Transverse colon (tissue), 4 donors: ENCODE data around the gene TEX19. TPM values are rescaled to one million over a fixed set of nuclear protein-coding genes. Genes with fewer than 3 reads are reported as not detected.
A peak's percentile ranks its signal among the peaks of the same experiment; 100 is the strongest.

Experiments used
- DNase-seq: peaks from one replicate; pipeline ENCODE4 v3.0.0-alpha.2; 2019
- H3K27ac ChIP-seq, 4 donors: fragments of 200-600 bp; sonication (generic); 2 replicates each; pipeline ENCODE4 v1.5.1; 2016 to 2018; ENCODE audit warnings: inconsistent platforms in 4 of 4
- H3K27me3 ChIP-seq: fragments of 200-600 bp; sonication (generic); 2 replicates; pipeline ENCODE4 v1.5.1; 2017; ENCODE audit warnings: inconsistent platforms
- H3K36me3 ChIP-seq, 4 donors: fragments of 200-600 bp; sonication (generic); 2 replicates each; pipeline ENCODE4 v1.5.1; 2017 to 2019; ENCODE audit warnings: inconsistent platforms in 4 of 4
- H3K4me1 ChIP-seq, 4 donors: fragments of 200-600 bp; sonication (generic); 2 replicates each; pipeline ENCODE4 v1.5.1; 2017 to 2020; ENCODE audit warnings: inconsistent platforms in 4 of 4
- H3K4me3 ChIP-seq, 4 donors: fragments of 200-600 bp; sonication (generic); 1 replicate in 1 of 4; 2 replicates in 3 of 4; pipeline versions ENCODE4 v1.5.1 to v1.6.1; 2017 to 2019; ENCODE audit warnings: inconsistent platforms in 4 of 4
- H3K9me3 ChIP-seq, 2 donors: fragments of 200-600 bp; sonication (generic); 2 replicates each; pipeline ENCODE4 v1.5.1; 2017 to 2019; ENCODE audit warnings: inconsistent platforms in 2 of 2
- CTCF ChIP-seq, 5 experiments: fragments of 200-600 bp in 3 of 5; fragments of 450-650 bp in 2 of 5; sonication (generic) in 3 of 5; IDR thresholded peaks; 1 replicate in 2 of 5; 2 replicates in 3 of 5; pipeline ENCODE4 v1.5.1; 2016 to 2017; ENCODE audit warnings: antibody characterized with exemption in 5 of 5, inconsistent platforms in 3 of 5, mild to moderate bottlenecking in 2 of 5, moderate library complexity in 1 of 5
- EP300 ChIP-seq: sonication (generic); formaldehyde crosslinking; IDR thresholded peaks from one replicate; pipeline ENCODE4 v1.6.1; 2017; ENCODE audit warnings: antibody characterized with exemption, low read depth
- POLR2A ChIP-seq: fragments of 450-650 bp; IDR thresholded peaks from one replicate; pipeline ENCODE4 v1.6.1; 2016; ENCODE audit warnings: antibody characterized with exemption, mild to moderate bottlenecking, moderate library complexity
- POLR2AphosphoS5 ChIP-seq, 3 donors: sonication (generic); formaldehyde crosslinking; IDR thresholded peaks; one replicate each; pipeline ENCODE4 v1.6.1; 2016; ENCODE audit warnings: antibody characterized with exemption in 3 of 3
- WGBS, 2 donors: methylation state at CpG; one replicate each; pipeline ENCODE4 v1.1.5; 2018; ENCODE audit warnings: low coverage in 1 of 2; 5-methylcytosine and 5-hydroxymethylcytosine counted together
- in situ Hi-C, 4 donors: fragments of 200-750 bp; cut with MboI; loops; one replicate each; pipeline versions ENCODE4 v1.15.0 to v1.15.1; 2017; ENCODE audit warnings: low sequenced_read_pairs in 3 of 4, low pct_ligation_motif_present in 1 of 4, low pct_unique_long_range_greater_than_20kb in 1 of 4
- intact Hi-C: fragments of 100-400 bp; cut with DNase I; formaldehyde crosslinking; loops from one replicate; pipeline ENCODE4 v1.15.1; 2023; ENCODE audit warnings: low total_unique reads
- total RNA-seq, 4 donors: library from RNA; depleted of rRNA; stranded (reverse); fragments of >200 nt; gene quantifications; one replicate each; pipeline ENCODE4 v1.1.0, GENCODE V29; 2016

TEX19 gene, protein sequence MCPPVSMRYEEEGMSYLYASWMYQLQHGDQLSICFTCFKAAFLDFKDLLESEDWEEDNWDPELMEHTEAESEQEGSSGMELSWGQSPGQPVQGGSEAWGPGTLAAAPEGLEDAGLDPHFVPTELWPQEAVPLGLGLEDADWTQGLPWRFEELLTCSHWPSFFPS
- not detected for total RNA-seq

DNA sequence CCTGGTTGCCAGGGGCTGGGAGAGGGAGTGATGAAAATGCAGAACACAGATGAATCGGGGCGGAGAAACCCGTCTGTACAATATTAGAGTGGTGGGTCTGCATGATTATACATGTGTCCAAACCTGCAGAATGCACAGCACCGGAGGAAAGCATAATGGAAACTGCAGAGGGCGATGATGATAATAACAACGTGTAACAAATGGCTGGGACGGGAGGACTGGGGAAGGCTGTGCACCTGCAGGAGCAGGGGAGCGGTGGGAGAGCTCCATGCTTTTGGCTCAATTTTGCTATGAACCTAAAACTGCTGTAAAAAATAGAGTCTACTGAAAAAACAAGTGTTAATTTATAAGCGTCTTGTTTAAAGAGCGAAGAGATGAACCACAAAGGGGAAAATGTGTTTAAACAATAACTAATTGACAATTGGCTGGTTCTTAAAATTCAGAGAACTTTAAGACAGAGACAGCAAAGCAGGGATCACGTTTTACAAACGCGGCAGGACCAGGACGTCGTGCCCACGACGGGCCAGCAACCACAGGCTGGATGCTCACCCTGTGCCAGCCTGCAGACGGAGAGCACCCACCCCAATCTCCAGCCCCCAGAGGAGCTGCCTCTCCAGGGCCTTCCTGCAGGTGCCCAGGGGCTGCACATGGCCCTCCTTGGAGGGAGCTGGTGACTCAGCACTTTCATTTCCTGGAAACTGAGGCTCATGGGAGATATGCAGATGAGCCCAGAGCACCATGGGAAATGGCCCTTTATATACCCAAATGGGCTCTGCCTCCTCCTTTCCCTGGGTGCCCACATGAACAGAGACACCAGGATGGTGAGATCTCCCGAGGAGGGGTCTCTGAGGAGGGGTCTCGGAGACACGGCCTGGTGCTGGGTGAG, at the start of gene TEX19:
TEX19 (plus strand) TSS at position 783 of the 886 bp plus-strand sequence. CDS start 2,904 bp downstream, outside the sequence.
- H3K4me1 ChIP-seq: no peaks in the 10 kb centered on the region
- in situ Hi-C loops (loop anchor here in 2 of 4 donors (5.0 to 10.0 kb wide), 3 partner anchors 49 to 196 kb away; partner anchors contain the start of genes HEXD (in 1 of the 2) and OGFOD3 (in 1 of the 2)), intact Hi-C loops (loop anchor here (5.0 kb wide), 1 partner anchor 54 kb away; no protein-coding TSS in a partner anchor)
- H3K4me3 ChIP-seq: no peak within 1 kb of the TSS
- no peak for TF ChIP-seq POLR2AphosphoS5 (IDR thresholded peaks at IDR 0.05)
- TF ChIP-seq POLR2A: no peak
- no peak for TF ChIP-seq CTCF (IDR thresholded peaks at IDR 0.05)
- TF ChIP-seq EP300: no peak
- H3K27ac ChIP-seq: no peak within 1 kb of the TSS
- H3K36me3 ChIP-seq: no peaks in the 10 kb centered on the region
- 60 to 64% methylated on average over 10 to 21 of the region's 21 CpGs for WGBS, 2 donors
- DNase-seq: no peak
- H3K27me3 ChIP-seq: peaks cover 38% of the 10 kb centered on the region
- H3K9me3 ChIP-seq: no peaks in the 10 kb centered on the region

DNA sequence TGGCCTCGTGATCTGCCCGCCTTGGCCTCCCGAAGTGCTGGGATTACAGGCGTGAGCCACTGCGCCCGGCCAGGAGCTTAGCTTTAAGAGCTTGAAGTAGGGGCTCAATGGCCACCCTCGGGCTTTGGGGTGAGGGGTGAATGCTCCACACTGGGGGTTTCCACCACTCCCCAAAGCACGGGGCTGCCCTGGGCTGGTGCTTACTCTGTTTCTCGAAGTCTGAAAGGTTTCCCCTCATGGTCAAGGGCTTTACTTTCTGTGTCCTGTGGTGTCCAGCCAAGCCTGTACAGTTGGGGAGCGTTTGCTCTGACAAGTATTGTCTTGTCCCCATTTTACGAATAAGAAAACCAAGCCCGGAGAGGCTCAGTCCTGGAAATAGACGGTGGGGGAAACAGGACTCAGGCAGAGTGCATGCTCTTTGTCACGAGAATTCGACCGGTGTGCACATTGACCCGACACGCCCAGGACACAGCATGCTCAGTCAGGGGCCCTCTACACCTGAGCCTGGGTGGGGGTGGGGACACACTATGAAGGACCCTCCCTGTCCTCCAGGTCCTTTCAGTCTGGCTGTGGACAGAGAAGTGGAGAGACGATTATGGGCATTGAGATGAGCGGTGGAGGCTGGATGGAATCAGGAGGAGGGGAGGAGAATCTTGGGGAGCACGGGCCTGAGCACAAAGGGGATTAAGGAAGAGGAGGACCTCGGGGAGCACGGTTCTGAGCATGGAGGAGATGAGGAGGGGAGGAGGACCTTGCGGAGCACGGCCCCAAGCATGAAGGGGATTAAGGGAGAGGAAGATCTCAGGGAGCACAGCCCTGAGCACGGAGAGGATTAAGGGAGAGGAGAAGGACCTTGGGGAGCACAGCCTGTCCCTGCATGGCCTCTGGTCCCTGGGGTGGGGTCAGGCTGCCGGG, 49.1 kb upstream of the TEX19 start:
- peak; percentile 67 for DNase-seq
- Histone ChIP-seq H3K4me3 (no peak overlapping the region), H3K9me3 (no peaks in the 10 kb centered on the region), H3K36me3 (no peaks in the 10 kb centered on the region), H3K4me1 (peaks cover 0 to 8% (median 2%) of the 10 kb centered on the region in 4 donors), H3K27me3 (peaks cover 29% of the 10 kb centered on the region), H3K27ac (no peak overlapping the region)
- intact Hi-C loops (no loop called here), in situ Hi-C loops (no loop called here)
- 65% methylated on average over 26 of the region's 27 CpGs; no CpG with 5 or more reads in 1 of the 2 donors for WGBS, 2 donors
- no peak for TF ChIP-seq POLR2AphosphoS5 (IDR thresholded peaks at IDR 0.05)

- WGBS, 2 donors: 87% methylated on average over 21 of the region's 21 CpGs; no CpG with 5 or more reads in 1 of the 2 donors
- Histone ChIP-seq H3K27ac (no peak overlapping the region), H3K9me3 (no peaks in the 10 kb centered on the region), H3K27me3 (peaks cover 39% of the 10 kb centered on the region), H3K36me3 (no peaks in the 10 kb centered on the region), H3K4me1 (peaks cover 0 to 13% (median 5%) of the 10 kb centered on the region in 4 donors), H3K4me3 (no peak overlapping the region)
- intact Hi-C loops (no loop called here), in situ Hi-C loops (no loop called here)
- no peak for DNase-seq
- TF ChIP-seq POLR2A (no peak), POLR2AphosphoS5 (IDR thresholded peaks at IDR 0.05) (no peak), CTCF (IDR thresholded peaks at IDR 0.05) (no peak), EP300 (no peak)
These were observed 48.2 kb upstream of the TEX19 start for GRCh38 chr17:82310877-82311276.

- H3K27ac ChIP-seq: no peak overlapping the region
- DNase-seq: no peak
- in situ Hi-C loops: no loop called here
- peaks cover 0 to 17% (median 7%) of the 10 kb centered on the region in 4 donors for H3K4me1 ChIP-seq
- H3K4me3 ChIP-seq: no peak overlapping the region
- intact Hi-C loops: no loop called here
- 88 to 97% methylated on average over 6 to 13 of the region's 13 CpGs for WGBS, 2 donors
- H3K36me3 ChIP-seq: no peaks in the 10 kb centered on the region
- no peak for TF ChIP-seq EP300
- TF ChIP-seq POLR2A: no peak
- TF ChIP-seq POLR2AphosphoS5 (IDR thresholded peaks at IDR 0.05): no peak
- TF ChIP-seq CTCF (IDR thresholded peaks at IDR 0.05): no peak
- H3K27me3 ChIP-seq: peaks cover 46% of the 10 kb centered on the region
- no peaks in the 10 kb centered on the region for H3K9me3 ChIP-seq
These were observed 47.1 kb upstream of the TEX19 start for GRCh38 chr17:82311971-82312370.
